Right lobe of liver (tissue), 6 donors: ENCODE data around the gene ADGRL3. TPM values are rescaled to one million over a fixed set of nuclear protein-coding genes. Genes with fewer than 3 reads are reported as not detected.

Source experiments
- ATAC-seq, 4 donors: fragments of 200-7000 bp; cut with Tn5 transposase; one replicate each; pipeline ENCODE4 v1.9.1; 2020; ENCODE audit warnings: mild to moderate bottlenecking in 4 of 4, moderate library complexity in 4 of 4
- DNase-seq, 3 donors: peaks; one replicate each; pipeline ENCODE4 v3.0.0-alpha.2; 2020
- H3K27ac ChIP-seq, 3 donors: fragments of 200-600 bp; one replicate each; pipeline ENCODE4 v1.8.0; 2022
- H3K27me3 ChIP-seq, 2 donors: fragments of 200-600 bp; one replicate each; pipeline ENCODE4 v1.8.0; 2022
- H3K36me3 ChIP-seq, 4 donors: fragments of 200-600 bp; sonication (generic) in 1 of 4; one replicate each; pipeline versions ENCODE4 v1.5.1 to v1.8.0; 2017 to 2022; ENCODE audit warnings: control low read depth in 1 of 4
- H3K4me1 ChIP-seq, 4 donors: fragments of 200-600 bp; sonication (generic) in 1 of 4; one replicate each; pipeline versions ENCODE4 v1.5.1 to v1.8.0; 2017 to 2022; ENCODE audit warnings: control low read depth in 1 of 4
- H3K4me3 ChIP-seq, 3 donors: fragments of 200-600 bp; one replicate each; pipeline ENCODE4 v1.8.0; 2022
- H3K9me3 ChIP-seq, 4 donors: fragments of 200-600 bp; sonication (generic) in 1 of 4; one replicate each; pipeline versions ENCODE4 v1.5.1 to v1.8.0; 2017 to 2022; ENCODE audit warnings: control low read depth in 1 of 4
- POLR2A ChIP-seq: fragments of 450-650 bp; IDR thresholded peaks from one replicate; pipeline ENCODE4 v1.6.1; 2017; ENCODE audit warnings: antibody characterized with exemption, mild to moderate bottlenecking
- WGBS: methylation state at CpG from one replicate; pipeline ENCODE4 v1.1.6; 2018; ENCODE audit warnings: low coverage, low lambda C conversion rate; ENCODE audit not compliant: insufficient coverage; ENCODE audit errors: missing lambda C conversion rate; 5-methylcytosine and 5-hydroxymethylcytosine counted together
- intact Hi-C, 2 donors: fragments of 100-400 bp; cut with DNase I; formaldehyde crosslinking; loops; one replicate each; pipeline versions ENCODE4 v1.11.2 to v1.14.1; 2022
- total RNA-seq, 6 experiments: library from RNA; depleted of rRNA in 2 of 6; stranded (reverse); fragments of >200 nt in 2 of 6; fragmentation: NEBNext Ultra II Directional in 3 of 6; extraction: Animal tissue kit (Norgen Biotek cat#: 25700) in 3 of 6; gene quantifications; one replicate each; pipeline versions ENCODE4 v1.1.0 to v1.2.4, GENCODE V29; 2016 to 2023
- TF ChIP-seq, protein P1 (sequence below), 4 donors: fragments of 200-600 bp in 3 of 4; fragments of 450-650 bp in 1 of 4; IDR thresholded peaks; one replicate each; pipeline versions ENCODE4 v1.5.1 to v1.8.0; 2016 to 2022; ENCODE audit warnings: antibody characterized with exemption in 4 of 4, mild to moderate bottlenecking in 2 of 4
- donor health status: DM: no; HTN: yes; CAD: no.
- donor health status: DM: no; HTN: no; CAD: no.
- donor health status: DM: no; HTN: no; CAD: no.
- donor health status: DM: no; HTN: yes; CAD: no.
- donor health status: DM: no; HTN: yes; CAD: no.

ADGRL3 gene
- total RNA-seq, 6 experiments from 2014 or later = 0.06 to 1.1 (median 0.35) TPM

DNA sequence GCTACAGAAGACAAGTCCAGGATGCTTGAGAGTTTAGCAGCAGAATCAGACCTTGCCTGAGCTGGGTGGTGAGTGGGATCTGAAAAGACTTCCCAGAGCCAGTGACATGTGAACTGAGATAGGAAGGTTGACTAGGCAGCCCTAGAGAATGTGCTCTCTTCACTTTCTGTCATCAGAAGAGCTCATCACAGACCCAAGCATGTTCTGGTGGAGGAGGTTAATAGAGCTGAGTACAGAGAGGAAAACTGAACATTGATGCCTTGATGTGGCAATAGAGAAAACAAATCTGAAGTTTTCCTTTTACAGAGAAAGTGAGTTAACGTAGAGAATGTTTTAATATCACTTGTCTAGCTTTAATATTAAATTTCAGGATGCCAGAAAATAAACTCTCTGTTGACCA, 17.1 kb downstream of the ADGRL3 start:
- H3K4me1 ChIP-seq = no peaks in the 10 kb centered on the region
- no peaks in the 10 kb centered on the region for H3K9me3 ChIP-seq
- no peaks in the 10 kb centered on the region for H3K36me3 ChIP-seq
- WGBS = 41% methylated on average over 1 of the region's 1 CpG
- no peak for DNase-seq
- intact Hi-C loops = no loop called here
- ATAC-seq = no peak
- no peaks in the 10 kb centered on the region for H3K27me3 ChIP-seq
- TF ChIP-seq, protein P1, sequence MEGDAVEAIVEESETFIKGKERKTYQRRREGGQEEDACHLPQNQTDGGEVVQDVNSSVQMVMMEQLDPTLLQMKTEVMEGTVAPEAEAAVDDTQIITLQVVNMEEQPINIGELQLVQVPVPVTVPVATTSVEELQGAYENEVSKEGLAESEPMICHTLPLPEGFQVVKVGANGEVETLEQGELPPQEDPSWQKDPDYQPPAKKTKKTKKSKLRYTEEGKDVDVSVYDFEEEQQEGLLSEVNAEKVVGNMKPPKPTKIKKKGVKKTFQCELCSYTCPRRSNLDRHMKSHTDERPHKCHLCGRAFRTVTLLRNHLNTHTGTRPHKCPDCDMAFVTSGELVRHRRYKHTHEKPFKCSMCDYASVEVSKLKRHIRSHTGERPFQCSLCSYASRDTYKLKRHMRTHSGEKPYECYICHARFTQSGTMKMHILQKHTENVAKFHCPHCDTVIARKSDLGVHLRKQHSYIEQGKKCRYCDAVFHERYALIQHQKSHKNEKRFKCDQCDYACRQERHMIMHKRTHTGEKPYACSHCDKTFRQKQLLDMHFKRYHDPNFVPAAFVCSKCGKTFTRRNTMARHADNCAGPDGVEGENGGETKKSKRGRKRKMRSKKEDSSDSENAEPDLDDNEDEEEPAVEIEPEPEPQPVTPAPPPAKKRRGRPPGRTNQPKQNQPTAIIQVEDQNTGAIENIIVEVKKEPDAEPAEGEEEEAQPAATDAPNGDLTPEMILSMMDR (IDR thresholded peaks at IDR 0.05) = no peak
- no peak for TF ChIP-seq POLR2A
- no peak overlapping the region for H3K27ac ChIP-seq
- H3K4me3 ChIP-seq = no peak overlapping the region

DNA sequence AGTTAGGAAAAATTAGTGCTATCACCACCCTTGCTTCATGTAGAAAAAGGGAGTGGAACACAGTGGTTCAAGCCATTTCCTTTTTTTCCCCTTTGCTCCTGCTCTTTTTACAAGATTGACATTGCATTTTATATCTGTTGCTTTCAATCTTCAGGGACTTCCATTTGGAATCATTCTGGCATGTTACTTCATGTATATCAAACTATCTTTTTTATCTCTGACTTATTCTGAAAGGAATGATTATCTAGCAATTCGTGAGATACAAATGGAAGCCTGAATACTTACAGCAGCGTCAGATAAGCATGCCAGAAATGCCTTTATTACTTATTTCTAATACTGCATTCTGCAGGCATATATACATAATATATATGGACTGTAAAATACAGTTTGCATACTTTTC, 20.4 kb downstream of the ADGRL3 start:
- TF ChIP-seq, protein P1 (IDR thresholded peaks at IDR 0.05) = no peak
- no peak for TF ChIP-seq POLR2A
- H3K9me3 ChIP-seq = no peaks in the 10 kb centered on the region
- WGBS = 28% methylated on average over 2 of the region's 2 CpGs
- H3K4me3 ChIP-seq = no peak overlapping the region
- intact Hi-C loops = no loop called here
- DNase-seq (no peak), ATAC-seq (no peak)
- no peaks in the 10 kb centered on the region for H3K4me1 ChIP-seq
- no peaks in the 10 kb centered on the region for H3K36me3 ChIP-seq
- H3K27me3 ChIP-seq = no peaks in the 10 kb centered on the region
- no peak overlapping the region for H3K27ac ChIP-seq

DNA sequence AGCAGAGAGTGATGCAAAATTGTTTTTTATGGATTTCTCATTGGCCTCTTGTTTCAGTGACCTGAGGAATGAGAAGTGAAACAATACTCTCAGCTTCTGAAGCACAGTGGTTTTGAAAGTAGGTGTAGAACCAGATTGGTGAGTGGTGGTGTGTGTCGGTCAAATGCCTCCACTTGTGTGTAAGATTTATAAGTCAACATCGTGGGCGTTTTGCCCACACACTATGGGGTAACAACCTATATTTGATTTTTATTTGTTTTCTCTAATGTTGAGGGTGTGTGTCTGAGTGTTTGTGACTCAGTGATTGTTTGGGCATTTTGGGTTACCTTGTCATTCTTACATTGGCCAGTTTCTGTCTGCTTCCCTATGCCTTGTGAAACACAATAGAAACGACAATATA, 23.3 kb downstream of the ADGRL3 start:
- Histone ChIP-seq H3K4me1 (no peaks in the 10 kb centered on the region), H3K27me3 (no peaks in the 10 kb centered on the region), H3K36me3 (no peaks in the 10 kb centered on the region), H3K4me3 (no peak overlapping the region), H3K27ac (no peak overlapping the region), H3K9me3 (no peaks in the 10 kb centered on the region)
- no peak for TF ChIP-seq POLR2A
- TF ChIP-seq, protein P1 (IDR thresholded peaks at IDR 0.05) = no peak
- ATAC-seq (no peak), DNase-seq (no peak)
- WGBS = 68% methylated on average over 4 of the region's 4 CpGs
- intact Hi-C loops = no loop called here

DNA sequence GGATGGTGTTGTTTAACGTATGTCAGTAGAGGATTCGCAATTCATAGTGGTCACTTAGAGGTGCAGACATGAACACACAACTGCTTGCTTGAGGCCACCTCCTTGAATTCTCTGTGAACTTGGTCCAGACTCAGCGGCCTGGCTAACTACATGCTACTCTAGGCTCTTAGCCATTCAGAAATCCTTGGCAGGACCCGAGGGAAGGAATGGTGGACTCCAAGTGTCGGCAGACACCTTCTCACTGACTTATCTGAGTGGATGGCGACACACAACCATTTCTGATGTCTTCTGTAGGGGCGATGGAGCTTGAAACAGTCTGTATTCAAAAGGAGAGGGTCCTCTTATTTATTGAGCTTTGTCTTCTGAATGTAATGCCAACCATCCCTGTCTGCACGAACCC, 24.4 kb downstream of the ADGRL3 start:
- Histone ChIP-seq H3K27me3 (no peaks in the 10 kb centered on the region), H3K4me1 (no peaks in the 10 kb centered on the region), H3K27ac (no peak overlapping the region), H3K9me3 (no peaks in the 10 kb centered on the region), H3K36me3 (no peaks in the 10 kb centered on the region), H3K4me3 (no peak overlapping the region)
- ATAC-seq (no peak), DNase-seq (no peak)
- TF ChIP-seq POLR2A = no peak
- TF ChIP-seq, protein P1 (IDR thresholded peaks at IDR 0.05) = no peak
- intact Hi-C loops = no loop called here
- 45% methylated on average over 6 of the region's 8 CpGs for WGBS

DNA sequence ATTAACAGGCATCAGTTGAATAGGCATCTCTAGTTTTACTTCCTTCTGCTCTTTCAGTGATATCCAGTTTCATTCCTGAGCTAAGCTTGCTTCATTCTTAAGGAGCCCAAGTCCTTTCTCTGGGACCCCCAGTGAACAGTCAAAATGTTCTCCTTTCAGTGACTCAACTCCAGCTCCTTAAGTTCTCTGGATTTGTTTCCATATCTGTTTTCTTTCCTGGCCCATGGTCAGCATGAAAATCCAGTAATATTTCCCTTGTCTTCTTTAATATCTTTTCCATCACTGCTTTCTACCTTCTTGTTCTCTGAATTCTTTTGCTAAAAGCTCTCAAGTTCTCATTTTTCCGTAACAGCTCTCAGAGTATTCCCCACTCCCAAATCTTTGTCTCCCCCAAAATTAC, 25.5 kb downstream of the ADGRL3 start:
- no peaks in the 10 kb centered on the region for H3K4me1 ChIP-seq
- intact Hi-C loops = no loop called here
- WGBS = 67% methylated on average over 1 of the region's 1 CpG
- H3K9me3 ChIP-seq = no peaks in the 10 kb centered on the region
- H3K36me3 ChIP-seq = no peaks in the 10 kb centered on the region
- TF ChIP-seq, protein P1 (IDR thresholded peaks at IDR 0.05) = no peak
- TF ChIP-seq POLR2A = no peak
- H3K27ac ChIP-seq = no peak overlapping the region
- no peaks in the 10 kb centered on the region for H3K27me3 ChIP-seq
- ATAC-seq (no peak), DNase-seq (no peak)
- H3K4me3 ChIP-seq = no peak overlapping the region
